ENCODE data around the gene C2CD5. TPM values are rescaled to one million over a fixed set of nuclear protein-coding genes. Genes with fewer than 3 reads are reported as not detected.

The C2CD5 gene
- total and polyA plus RNA-seq, 2 of the 13 experiments (the other 11 are each of a cell fraction or from before 2014, with no cell fraction given) = 12.6 to 14.6 TPM

GRCh38 chr12:22437031-22437806 is 107.1 kb downstream of the C2CD5 start:
- CTCF ChIA-PET (ENCODE audit: low intra/inter-chr PET ratio, low total read pairs) = no interaction called here
- H3K9me3 ChIP-seq (ENCODE audit: low read length) = no peaks in the 10 kb centered on the region
- H3K27ac ChIP-seq (ENCODE audit: extremely low read length, insufficient read depth, low read length) = no peak overlapping the region
- in situ Hi-C loops (cut with HindIII; ENCODE audit: extremely low pct_ligation_motif_present, low pct_unique_long_range_greater_than_20kb) (loop anchor here (25.0 kb wide), 1 partner anchor 725 kb away; no protein-coding TSS in a partner anchor), intact Hi-C loops (cut with micrococcal nuclease; ENCODE audit: unreplicated experiment) (no loop called here)
- H3K27me3 ChIP-seq (ENCODE audit: control insufficient read depth in 1 of 2, insufficient read depth in 2 of 2, low read length in 2 of 2) = no peaks in the 10 kb centered on the region; a peak in 1 of 5 replicates
- H3K4me1 ChIP-seq (ENCODE audit: insufficient read depth, low read length) = no peaks in the 10 kb centered on the region; the same call in 1 of the 2 replicates
- H2AFZ ChIP-seq (ENCODE audit: low read length) = no peak overlapping the region
- peak overlapping the region; percentile 46; the same call in 1 of the 2 replicates for H3K4me2 ChIP-seq (ENCODE audit: low read depth, low read length)
- no peaks in the 10 kb centered on the region for H3K36me3 ChIP-seq (replicated peaks in 1 of 2; ENCODE audit: control insufficient read depth in 1 of 2, insufficient read depth in 2 of 2, low read length in 2 of 2)
- H3K79me2 ChIP-seq (ENCODE audit: insufficient read depth, low read length) = no peaks in the 10 kb centered on the region
- POLR2A ChIA-PET = no interaction called here
- 18% methylated on average over 3 of the region's 10 CpGs for WGBS (ENCODE audit: low lambda C conversion rate)
- ATAC-seq (peak; percentile 53), DNase-seq (ENCODE audit: low spot score) (no peak), FAIRE-seq (no peak)
- no TSS peak for BruUV-seq (replicated peaks)
- H3K9ac ChIP-seq (ENCODE audit: insufficient read depth, low read depth, low read length) = no peak overlapping the region
- no peaks in the 10 kb centered on the region for H4K20me1 ChIP-seq (ENCODE audit: insufficient read depth, low read length)
- TF ChIP-seq SP1 (IDR thresholded peaks at IDR 0.05) = no peak
- no peak for TF ChIP-seq SP1 (CRISPR knock-in tag; IDR thresholded peaks at IDR 0.05)
- TF ChIP-seq PHB2 (IDR thresholded peaks at IDR 0.05; ENCODE audit: partially characterized antibody) = no peak
- TF ChIP-seq ATF4 (CRISPR knock-in tag; IDR thresholded peaks at IDR 0.05) = no peak
- TF ChIP-seq RNF2 (conservative IDR thresholded peaks at IDR 0.05; ENCODE audit: low read depth) = no peak
- TF ChIP-seq NR2F6 (IDR thresholded peaks at IDR 0.05) = no peak
- no peak for TF ChIP-seq NR2F6 (CRISPR knock-in tag; IDR thresholded peaks at IDR 0.05)
- no peak for TF ChIP-seq SP2 (CRISPR knock-in tag; IDR thresholded peaks at IDR 0.05)
- TF ChIP-seq RFXAP (CRISPR knock-in tag; IDR thresholded peaks at IDR 0.05; ENCODE audit: borderline replicate concordance) = no peak
- TF ChIP-seq ZBTB4 (CRISPR knock-in tag; IDR thresholded peaks at IDR 0.05; ENCODE audit: borderline replicate concordance) = no peak
- TF ChIP-seq ZBTB43 (CRISPR knock-in tag; conservative IDR thresholded peaks at IDR 0.05) = no peak
- TF ChIP-seq RAD21 (CRISPR knock-in tag; IDR thresholded peaks at IDR 0.05) = no peak
- TF ChIP-seq ZNF414 (CRISPR knock-in tag; IDR thresholded peaks at IDR 0.05) = no peak
- no peak for TF ChIP-seq EZH2 (conservative IDR thresholded peaks at IDR 0.05; ENCODE audit: low read depth, low read length)
- no peak for TF ChIP-seq ISX (CRISPR knock-in tag; conservative IDR thresholded peaks at IDR 0.05)
- no peak for TF ChIP-seq ZNF362 (CRISPR knock-in tag; IDR thresholded peaks at IDR 0.05; ENCODE audit: borderline replicate concordance)
- TF ChIP-seq ZNF274 (CRISPR knock-in tag; IDR thresholded peaks at IDR 0.05) = no peak
- no peak overlapping the region for H3K4me3 ChIP-seq (replicated peaks in 1 of 3; ENCODE audit: insufficient read depth in 1 of 3, low read depth in 2 of 3, low read length in 3 of 3)
